Stimulated activated CD4-positive, alpha-beta T cell treated with anti-CD3 and anti-CD28 coated beads, Interleukin-12 subunit alpha, Interleukin-12 subunit beta, amount 100 ng/mL, for 4 hours (primary cell): ENCODE data around the gene TBC1D22A.

Source experiments
- DNase-seq: peaks from one replicate; pipeline ENCODE4 v3.0.0-alpha.2; 2020

The TBC1D22A gene

DNA sequence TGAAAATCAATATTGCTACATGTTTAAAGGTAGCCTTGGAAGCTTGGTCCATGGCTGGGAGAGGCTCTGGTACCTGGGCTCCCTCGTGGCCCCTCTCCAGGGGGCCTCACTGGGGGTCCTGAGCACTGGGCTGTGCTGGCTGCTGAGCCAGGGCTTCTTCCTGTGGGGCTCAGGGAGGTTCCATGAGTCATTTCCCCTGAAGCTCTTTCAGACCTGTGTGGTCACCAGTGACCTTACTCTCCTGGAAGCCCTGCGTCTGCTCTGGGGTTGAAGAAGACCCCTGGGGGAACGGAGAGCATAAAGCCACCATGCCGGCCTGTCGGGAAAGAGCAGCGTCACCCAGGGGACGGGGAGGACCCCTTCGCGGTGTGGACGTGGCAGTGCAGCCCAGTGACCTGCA, 389.0 kb downstream of the TBC1D22A start:
- DNase-seq: no peak

GRCh38 chr22:47152236-47152635, 389.8 kb downstream of the TBC1D22A start:
- no peak for DNase-seq

- no peak for DNase-seq
Measured at GRCh38 chr22:47152938-47153337, 390.5 kb downstream of the TBC1D22A start.

DNA sequence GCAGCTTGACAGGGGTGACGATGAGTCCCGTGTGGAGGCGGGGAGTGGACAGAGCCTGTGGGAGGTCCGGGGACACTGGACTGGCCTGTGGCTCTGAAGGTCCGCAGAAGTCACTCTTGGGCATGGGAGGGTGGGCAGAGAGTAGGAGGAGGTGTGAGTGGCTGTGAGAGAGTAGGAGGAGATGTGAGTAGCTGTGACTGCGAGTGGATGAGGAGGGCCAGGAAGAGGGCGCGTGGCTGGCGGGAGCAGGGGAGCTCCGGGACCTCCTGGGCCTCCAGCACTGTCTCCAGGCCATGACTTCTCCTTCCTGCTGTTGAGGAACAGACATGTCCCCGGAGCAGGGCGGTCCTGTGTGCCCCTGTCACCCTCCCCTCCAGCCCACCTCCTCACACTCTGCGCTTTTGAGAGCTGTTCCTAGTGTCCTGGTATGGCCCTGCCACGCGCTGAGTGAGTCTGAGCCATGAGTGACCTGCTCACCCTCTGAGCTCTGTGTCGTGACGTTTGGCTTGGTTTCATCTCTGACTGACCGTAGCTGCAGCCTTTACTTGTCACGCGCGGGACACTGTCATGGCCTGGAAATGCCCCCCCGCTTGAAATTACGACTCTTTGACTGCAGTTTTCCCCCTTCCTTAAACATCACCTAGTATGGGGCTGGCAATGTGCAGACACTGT, 391.5 kb downstream of the TBC1D22A start:
- DNase-seq: no peak

DNA sequence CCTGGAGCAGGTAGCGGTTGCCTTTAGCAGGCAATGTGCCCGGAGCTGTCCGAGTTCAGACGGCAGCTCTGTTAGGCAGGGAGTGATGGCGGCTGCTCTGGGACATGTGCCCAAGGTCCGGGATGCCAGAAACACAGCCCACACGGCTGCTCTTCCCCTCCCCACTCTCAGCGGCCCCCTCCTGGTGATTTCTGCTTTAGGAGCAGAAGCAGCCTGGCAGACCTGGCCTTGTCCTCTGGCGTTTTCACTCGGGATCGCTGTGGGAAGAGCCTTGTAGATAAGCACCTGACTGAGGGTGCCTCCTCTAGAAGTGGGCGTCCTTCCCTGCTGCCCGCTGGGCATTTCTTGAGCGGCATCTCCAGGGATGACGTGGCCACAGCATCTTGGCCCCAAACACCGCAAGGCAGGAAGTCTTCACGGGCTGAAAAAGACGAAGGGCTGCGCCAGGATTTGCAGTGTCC, 392.2 kb downstream of the TBC1D22A start:
- no peak for DNase-seq

DNA sequence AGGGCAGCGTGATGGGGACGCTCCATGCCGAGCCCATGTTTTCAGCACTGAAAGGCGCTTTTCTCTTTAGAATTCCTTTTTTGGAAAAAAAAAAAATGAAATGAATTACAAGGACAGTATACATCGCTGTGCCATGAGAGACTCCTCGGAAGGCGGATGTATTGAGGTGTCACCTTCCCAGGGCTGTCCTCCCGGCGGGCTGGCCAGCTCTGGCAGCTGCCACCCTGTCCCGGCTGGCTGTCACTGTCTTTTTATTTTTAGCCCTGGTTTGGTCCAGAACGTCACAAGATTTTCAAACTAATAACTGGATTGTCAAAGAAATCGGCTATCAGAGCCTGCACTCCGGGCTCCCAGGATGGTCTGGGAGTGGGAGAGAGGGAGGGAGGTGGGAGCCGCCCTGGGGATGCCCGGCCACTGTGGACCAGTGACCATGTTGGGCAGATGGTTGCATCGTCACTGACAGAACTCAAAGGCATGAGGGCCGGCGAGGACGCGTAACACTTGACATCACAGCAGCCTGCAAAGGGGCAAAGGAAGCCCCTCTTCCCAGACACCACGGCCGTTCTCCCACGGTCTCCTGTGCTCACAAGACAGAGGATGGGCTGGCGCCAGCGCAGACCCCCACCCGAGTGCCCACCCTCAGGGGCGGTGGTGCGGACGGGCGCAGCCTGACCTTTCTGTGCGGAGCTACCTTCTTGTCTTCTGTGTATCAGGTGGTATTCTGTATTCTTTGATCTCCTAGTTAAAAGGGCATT, 392.9 kb downstream of the TBC1D22A start:
- DNase-seq: no peak

DNA sequence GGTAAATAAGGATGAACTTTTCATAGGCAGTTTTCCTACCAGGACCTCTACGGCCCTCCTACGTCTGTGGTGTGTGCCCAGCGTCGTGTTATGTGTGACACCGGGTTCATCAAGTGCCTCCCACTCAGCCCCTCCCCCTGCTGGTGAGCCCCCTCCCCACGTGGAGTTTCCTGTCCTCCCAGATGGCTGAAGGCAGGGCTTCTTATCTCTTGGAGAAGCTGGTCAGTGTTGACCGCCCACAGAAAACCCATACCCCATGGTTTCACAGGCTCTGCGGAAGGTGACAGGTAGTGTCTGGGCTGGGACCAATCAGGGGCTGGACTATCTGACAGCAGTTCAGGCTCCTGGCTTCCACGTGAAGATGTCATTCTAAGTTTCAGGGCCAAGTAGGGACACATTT, 393.5 kb downstream of the TBC1D22A start:
- DNase-seq: no peak

GRCh38 chr22:47156352-47157092, 394.1 kb downstream of the TBC1D22A start:
- DNase-seq: no peak

GRCh38 chr22:47157093-47157420, 394.6 kb downstream of the TBC1D22A start:
- no peak for DNase-seq

DNA sequence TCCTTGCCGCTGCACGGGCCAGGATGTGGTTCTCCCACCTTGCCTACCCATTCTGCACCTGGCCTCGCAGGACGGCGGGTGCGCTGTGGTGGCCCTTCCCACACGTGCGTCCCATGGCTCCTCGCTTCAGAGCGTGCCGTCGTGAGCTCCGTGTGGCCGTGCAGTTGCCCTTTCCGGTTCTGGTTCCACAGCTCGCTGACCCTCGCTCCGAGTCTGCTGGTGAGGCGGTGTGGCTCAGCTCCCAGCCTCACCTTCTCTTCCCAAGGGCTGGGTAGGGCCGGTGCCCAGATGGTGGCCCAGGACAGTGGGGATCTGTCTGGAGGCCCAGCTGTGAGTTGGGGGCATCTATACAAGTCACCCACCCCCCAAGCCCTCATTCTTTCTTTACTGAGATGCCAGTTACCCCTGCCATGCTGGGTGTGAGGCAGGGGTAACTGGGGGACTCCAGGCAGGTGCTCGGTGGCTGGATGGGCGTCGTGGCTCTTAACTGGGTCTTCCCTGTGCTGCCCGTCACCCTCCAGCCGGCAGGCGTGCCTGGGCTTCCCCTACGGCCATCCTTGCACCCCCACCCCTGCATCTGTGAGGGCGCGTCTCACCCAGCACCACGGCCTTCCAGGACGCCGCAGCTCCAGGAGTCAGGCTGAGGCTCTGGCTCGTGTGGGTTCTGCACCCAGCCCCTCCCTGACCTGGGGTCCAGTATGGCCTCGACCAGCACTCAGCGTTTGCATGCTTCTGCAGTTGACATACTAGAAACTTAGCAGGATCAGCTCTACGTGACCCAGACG, 395.2 kb downstream of the TBC1D22A start:
- DNase-seq: no peak

DNA sequence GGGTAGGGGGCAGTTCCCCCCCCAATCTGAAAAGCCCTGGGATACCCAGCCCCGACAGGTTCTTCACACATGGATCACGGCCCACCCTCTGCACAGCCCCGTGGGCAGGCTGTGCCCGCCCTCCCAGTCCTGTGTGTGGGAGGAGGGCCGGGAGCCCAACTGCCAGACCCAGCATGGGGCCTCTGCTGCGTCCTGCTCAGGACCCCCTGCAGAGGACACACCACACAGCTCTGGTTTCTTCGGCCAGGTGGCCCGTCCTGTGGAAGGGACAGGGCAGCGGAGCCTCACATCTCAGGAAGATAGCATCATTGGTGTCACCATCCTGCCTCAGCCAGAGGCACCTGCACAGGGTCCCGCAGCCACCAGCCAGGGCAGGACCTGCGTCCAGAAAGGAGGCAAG, 396.0 kb downstream of the TBC1D22A start:
- no peak for DNase-seq

DNA sequence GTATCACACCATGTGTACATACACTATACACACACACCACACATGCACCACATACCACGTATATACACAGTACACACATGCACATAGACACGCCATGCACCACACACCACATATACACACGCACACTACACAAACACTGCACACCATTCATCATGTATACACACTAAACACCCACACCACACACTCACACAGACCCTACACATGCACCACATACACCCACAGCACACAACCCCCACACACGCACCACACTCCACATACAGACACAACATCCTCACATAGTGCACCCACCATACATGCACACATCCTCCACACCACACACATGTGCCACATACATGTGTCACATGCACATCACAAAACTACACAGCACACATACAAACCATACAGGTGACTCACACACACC, 397.1 kb downstream of the TBC1D22A start:
- DNase-seq: no peak

DNA sequence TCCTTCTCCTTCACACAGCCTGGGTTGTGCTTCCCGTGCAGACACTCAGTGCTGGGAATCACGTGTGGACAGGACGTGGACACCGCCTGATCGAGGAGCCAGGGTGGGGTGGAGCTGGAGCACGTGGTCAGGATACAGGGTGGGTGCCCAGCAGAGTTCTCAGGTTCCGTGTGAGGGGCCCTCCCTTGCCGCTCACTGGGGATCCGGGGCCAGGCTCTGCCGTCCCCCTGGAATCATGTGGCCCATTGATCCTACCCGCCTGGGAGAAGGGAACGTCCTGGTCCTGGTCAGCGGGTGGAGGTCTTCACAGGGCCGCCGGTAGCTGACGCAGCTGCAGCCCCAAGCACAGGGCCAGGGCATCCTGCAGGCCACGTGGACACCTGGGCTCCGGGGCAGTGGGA, 397.7 kb downstream of the TBC1D22A start:
- no peak for DNase-seq

GRCh38 chr22:47160781-47161520, 398.5 kb downstream of the TBC1D22A start:
- no peak for DNase-seq

DNA sequence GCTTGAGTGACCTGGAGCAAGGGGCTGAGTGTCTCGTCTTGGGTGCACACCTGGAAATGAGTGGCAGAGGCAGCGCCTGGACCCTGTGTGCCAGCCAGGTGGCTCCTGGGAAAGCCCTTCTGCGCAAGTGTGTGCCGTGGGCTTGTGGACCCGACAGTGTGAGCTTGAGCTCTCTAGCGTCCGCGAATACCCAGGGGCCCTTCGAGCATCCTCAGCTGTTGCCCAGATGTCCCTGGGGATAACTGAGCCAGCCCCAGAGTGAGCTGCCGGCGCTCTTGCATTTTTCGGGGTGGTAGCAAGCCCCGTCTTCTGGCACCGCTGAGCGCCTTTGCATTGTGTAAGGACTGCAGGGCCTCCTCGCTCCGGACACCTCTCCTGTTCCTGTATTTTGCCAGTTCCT, 399.2 kb downstream of the TBC1D22A start:
- DNase-seq: no peak

DNA sequence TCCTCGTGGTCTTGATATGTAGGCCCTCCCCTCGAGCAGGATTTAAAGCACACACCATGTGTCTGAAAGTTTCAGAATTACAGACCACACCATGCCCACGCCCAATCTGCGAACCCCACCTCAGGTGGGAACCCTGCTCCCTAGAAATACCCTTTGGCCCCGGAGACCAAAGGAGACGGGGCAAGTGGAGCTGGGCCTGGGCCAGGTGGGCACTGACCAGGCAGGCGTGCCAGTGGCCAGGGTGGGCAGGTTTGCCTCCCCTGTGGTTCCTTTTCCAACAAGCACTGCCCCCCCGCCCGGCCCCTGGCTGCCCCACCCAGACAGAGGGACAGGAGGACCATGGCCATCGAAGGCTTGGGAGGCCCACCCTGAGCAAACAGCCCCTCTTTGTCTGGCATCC, 400.4 kb downstream of the TBC1D22A start:
- no peak for DNase-seq

- no peak for DNase-seq
Measured at GRCh38 chr22:47163481-47163855, 401.0 kb downstream of the TBC1D22A start.

- DNase-seq: no peak
Measured at GRCh38 chr22:47163856-47164513, 401.5 kb downstream of the TBC1D22A start.

GRCh38 chr22:47164514-47165337, 402.3 kb downstream of the TBC1D22A start:
- no peak for DNase-seq

DNA sequence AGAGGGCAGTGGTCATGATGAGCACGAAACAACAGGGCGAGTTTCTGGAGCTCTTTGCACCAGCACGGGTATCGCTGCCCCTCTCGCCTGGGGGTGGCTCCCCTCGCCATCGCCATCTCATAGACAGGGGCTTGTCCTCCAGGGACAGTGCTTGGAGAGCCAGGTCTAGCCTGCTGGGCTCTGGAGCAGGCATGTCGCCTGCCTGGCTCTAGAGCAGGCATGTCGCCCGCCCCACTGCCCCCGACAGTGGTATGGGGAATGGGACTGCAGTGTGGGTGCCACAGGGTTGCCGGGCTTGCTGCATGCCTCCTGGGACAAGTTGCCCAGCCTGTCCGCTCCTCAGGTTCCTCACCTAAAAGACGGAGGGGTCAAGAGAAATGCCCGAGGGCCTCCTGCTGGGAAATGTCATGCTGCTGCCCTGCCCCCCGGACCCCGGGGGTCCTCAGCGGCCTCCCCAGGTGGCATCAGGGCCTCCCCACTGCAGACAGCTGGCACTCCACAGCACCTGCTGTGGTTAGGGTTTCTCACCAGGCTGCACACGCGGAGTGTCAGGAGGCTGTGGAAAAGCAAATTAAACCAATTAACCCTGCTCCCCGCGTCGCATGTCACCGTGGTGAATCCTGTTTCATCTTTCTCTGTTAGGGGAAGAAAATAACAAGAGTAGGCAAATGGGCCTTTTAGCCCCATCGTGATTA, 403.0 kb downstream of the TBC1D22A start:
- DNase-seq: no peak
